ENCODE results near the gene NCBP3.

The NCBP3 gene

GRCh38 chr17:3838206-3838605 is 7.8 kb downstream of the NCBP3 start:
- TF ChIP-seq REST (IDR thresholded peaks at IDR 0.05; ENCODE audit: insufficient read depth in 1 of 2, low read depth in 2 of 2, low read length in 2 of 2) (no peak), SIN3A (IDR thresholded peaks at IDR 0.05; ENCODE audit: borderline replicate concordance, insufficient read depth, low read length) (no peak), FOXP2 (optimal IDR thresholded peaks at IDR 0.05; ENCODE audit: borderline replicate concordance, extremely low read depth, extremely low read length, insufficient read depth) (no peak), TAF1 (IDR thresholded peaks at IDR 0.05; ENCODE audit: borderline replicate concordance, insufficient read depth, low read length) (no peak), POLR2AphosphoS5 (IDR thresholded peaks at IDR 0.05; ENCODE audit: low read depth, low read length) (no peak)

DNA sequence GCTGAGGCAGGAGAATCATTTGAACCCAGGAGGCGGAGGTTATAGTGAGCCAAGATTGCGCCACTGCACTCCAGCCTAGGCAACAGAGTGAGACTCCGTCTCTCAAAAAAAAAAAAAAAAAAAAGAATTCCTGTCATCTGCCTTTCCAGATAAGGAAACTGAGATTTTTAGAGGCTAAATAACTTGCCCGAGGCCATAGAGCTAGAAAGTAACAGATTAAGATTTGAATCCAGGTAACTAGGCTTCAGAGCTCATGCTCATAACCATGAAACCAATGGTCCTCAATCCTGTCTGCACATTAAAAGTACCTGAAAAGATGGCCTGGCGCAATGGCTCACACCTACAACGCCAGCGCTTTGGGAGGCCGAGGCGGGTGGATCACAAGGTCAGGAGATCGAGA is 9.5 kb downstream of the NCBP3 start:
- no peak for TF ChIP-seq POLR2AphosphoS5 (IDR thresholded peaks at IDR 0.05; ENCODE audit: low read depth, low read length)
- no peak for TF ChIP-seq TAF1 (IDR thresholded peaks at IDR 0.05; ENCODE audit: borderline replicate concordance, insufficient read depth, low read length)
- TF ChIP-seq FOXP2 (optimal IDR thresholded peaks at IDR 0.05; ENCODE audit: borderline replicate concordance, extremely low read depth, extremely low read length, insufficient read depth), result no peak
- no peak for TF ChIP-seq REST (IDR thresholded peaks at IDR 0.05; ENCODE audit: insufficient read depth in 1 of 2, low read depth in 2 of 2, low read length in 2 of 2)
- no peak for TF ChIP-seq SIN3A (IDR thresholded peaks at IDR 0.05; ENCODE audit: borderline replicate concordance, insufficient read depth, low read length)

DNA sequence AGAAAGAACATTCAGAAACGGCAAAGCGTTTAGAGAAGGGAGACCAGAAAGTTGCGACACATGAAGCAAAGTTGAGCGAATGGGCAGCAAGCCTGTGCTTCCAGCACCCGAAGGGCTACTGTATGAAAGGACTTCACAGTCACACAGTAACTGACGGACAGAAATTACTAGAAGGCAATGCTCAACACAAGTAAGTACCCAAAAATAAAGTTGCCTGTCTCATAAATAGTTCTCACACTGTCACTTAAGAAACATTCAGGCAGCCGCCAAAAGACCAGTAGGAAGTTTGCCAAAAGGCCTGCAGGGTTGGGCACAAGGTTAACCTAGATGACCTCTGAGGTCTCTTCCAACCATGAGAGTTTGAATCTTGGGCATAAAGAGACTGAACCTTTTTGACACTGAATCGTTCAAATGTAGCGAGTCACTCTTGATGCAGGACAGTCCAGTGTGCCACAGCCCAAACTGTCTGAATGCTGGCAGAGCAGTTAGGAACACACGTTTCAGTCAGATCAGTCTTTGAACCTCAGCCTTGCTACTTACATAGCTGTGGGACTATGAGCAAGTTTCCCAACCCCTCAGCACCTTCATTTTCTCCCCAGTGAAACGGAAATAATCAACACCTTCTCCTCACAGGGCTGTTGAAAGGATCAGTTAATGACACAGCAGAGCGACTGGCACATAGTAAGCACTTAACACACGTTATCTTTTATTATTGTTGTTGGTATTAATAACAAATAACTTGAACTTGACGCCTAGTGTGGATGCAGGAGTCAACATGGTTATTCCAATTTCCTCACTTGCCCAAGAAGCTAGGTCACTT is 10.4 kb downstream of the NCBP3 start:
- TF ChIP-seq REST (IDR thresholded peaks at IDR 0.05; ENCODE audit: insufficient read depth in 1 of 2, low read depth in 2 of 2, low read length in 2 of 2) (no peak), POLR2AphosphoS5 (IDR thresholded peaks at IDR 0.05; ENCODE audit: low read depth, low read length) (no peak), TAF1 (IDR thresholded peaks at IDR 0.05; ENCODE audit: borderline replicate concordance, insufficient read depth, low read length) (no peak), FOXP2 (optimal IDR thresholded peaks at IDR 0.05; ENCODE audit: borderline replicate concordance, extremely low read depth, extremely low read length, insufficient read depth) (no peak), SIN3A (IDR thresholded peaks at IDR 0.05; ENCODE audit: borderline replicate concordance, insufficient read depth, low read length) (no peak)

- no peak for TF ChIP-seq POLR2AphosphoS5 (IDR thresholded peaks at IDR 0.05; ENCODE audit: low read depth, low read length)
- no peak for TF ChIP-seq FOXP2 (optimal IDR thresholded peaks at IDR 0.05; ENCODE audit: borderline replicate concordance, extremely low read depth, extremely low read length, insufficient read depth)
- TF ChIP-seq SIN3A (IDR thresholded peaks at IDR 0.05; ENCODE audit: borderline replicate concordance, insufficient read depth, low read length), result no peak
- TF ChIP-seq REST (IDR thresholded peaks at IDR 0.05; ENCODE audit: insufficient read depth in 1 of 2, low read depth in 2 of 2, low read length in 2 of 2), result no peak
- no peak for TF ChIP-seq TAF1 (IDR thresholded peaks at IDR 0.05; ENCODE audit: borderline replicate concordance, insufficient read depth, low read length)
Measured at GRCh38 chr17:3834811-3835210, 11.2 kb downstream of the NCBP3 start.

All from PFSK-1 (cell line).